Hypothalamus (tissue), 51 donors: ENCODE data around the gene ABCA13.

Source experiments
- DNase-seq, 51 donors: peaks; one replicate each; lab custom pipeline; 2025; lab: John Stamatoyannopoulos, UW

ABCA13 gene

DNA sequence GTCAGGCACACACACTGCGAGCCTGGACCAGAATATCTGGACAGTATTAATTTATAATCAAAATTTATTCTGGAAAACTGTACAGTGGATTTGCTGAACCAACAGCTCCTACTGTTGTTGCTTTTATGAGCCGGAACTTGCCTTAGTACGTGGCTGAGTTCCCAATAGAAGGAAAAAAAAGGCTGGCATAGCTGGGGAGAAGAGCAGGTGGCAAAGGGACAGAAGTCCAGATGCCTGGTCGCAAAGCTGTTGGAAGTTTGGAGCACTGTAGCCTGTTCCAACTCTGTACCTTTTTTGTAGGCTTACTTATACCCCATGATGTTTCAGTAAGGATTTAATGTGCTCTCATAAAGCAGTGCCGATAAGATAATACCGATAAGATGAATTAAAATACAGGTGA lies 333.8 kb downstream of the ABCA13 start:
- DNase-seq = no peak

DNA sequence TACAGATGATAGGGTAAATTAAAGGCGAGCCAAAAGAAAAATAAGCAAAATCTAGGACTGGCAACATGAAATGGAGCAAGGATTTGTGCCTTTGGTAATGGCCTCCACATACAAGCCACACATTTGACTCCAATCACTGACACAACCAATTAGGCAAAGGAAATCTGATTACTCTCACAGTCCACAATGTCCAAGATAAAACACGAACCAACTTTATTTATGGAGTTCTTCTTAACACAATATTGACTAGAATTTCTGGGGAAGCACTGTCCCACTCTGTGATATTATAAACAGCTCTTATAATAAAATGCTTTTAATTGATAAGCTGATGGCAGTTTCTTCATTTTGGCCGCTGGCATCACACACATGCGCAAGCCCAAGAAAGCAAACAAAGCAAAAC lies 334.2 kb downstream of the ABCA13 start:
- no peak for DNase-seq

DNA sequence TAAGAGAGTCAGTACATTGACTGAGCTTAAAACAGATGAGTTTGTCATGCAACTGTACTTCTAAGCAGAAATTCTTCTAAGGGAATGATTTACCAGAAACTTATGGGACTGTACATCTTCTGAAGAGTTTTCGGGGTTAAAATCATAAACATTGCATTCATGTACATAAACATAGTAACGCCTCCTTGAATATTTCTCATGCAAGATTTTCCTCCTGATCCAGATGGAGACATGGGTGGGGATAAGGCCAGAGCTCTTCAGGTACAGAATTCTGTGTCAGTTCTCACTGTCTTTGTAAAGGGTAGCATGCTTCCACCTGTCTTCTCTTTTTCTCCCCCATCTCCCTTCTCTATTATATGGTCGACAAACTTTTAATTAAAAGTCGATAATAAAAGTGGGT lies 335.3 kb downstream of the ABCA13 start:
- DNase-seq = no peak

DNA sequence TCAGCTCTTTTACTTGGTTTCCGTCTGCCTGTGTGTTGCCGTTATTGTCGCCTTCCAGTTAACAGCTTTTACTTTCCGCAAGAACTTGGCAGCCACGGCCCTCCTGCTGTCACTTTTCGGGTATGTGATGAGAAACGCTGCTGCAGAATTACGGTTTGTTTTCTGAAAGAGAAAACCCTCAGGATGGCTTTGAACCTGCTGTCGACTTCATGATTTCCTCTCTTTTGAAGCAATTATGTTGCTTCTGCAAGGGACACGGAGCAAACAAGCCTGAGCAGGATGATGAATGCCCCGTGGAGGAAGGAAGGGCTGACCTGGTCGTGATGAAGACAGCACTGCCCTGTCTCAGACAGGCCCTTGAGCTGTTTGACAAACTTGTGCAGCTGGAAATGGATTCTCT lies 339.8 kb downstream of the ABCA13 start:
- no peak for DNase-seq

DNA sequence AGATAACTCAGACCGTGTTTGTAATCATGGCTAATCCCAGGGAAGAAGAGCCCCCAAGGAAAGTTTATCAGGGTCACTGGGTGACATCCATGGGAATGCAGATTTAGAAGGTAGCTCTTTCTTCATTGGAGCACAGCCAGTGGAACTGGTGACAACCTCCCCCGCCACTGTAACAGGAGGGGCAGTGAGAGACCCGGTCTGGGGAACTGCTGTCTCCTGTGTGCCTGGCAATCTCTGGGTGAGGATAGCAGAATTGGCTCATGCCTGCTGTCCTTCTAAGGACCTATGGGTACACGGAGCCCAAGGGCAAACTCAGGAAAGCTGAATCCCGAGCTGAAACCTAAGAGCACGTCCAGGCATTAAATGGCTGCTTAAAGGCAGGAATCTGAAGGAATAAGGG lies 341.6 kb downstream of the ABCA13 start:
- DNase-seq = no peak

DNA sequence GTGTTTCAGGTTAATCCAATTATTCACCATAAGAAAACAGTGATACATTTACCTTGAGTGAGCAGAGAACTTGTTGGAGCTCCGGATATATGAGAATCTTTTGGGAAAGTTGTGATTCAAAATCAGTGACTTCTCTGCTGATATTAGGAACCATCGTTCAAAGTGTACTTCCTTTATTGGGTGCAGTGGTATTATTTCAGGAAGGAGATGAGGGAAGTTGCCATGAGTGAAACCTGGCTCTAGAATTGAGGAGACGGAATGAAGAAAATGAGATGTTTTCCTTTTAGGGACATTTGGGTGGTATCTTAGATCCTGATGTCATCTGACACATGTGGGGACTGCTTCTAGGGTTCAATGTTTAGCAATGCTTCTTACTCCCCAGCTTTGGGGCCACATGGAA lies 343.9 kb downstream of the ABCA13 start:
- DNase-seq = no peak

DNA sequence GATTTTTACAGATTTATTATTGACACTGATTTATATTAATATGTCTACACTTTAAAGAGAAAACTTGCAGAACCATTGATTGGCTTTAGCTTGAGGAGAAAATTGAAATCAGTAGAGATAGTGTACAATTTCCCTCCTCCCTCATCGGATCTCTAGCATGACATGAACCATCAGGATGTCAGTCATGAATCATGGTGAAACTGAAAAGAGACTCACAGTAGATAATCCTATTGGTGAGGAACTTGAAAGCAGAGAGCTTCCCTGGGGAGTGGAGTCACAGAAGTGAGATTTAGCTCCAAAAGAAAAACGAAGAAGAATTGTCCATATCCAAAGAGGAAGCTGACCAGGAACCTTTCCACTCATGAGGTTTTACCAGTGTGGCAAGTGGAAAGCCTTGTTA lies 346.8 kb downstream of the ABCA13 start:
- no peak for DNase-seq

DNA sequence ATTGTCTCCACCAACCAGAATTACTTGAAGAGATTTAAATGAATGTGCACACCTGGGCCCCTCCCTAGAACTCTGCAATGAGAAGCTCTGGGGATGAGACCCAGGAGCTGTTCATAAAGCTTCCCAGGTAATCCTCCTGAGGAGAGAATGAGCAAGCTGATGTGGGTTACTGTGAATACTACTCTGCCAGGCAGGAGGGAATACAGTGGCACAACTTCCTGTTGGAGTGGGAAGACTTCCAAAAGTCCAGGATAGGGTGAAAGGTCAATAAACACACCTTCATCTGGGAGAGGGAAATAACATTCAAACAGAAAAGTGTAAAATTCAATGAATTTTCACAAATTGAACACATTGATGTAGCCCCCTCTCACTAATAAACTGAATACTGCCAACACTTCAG lies 351.4 kb downstream of the ABCA13 start:
- no peak for DNase-seq

DNA sequence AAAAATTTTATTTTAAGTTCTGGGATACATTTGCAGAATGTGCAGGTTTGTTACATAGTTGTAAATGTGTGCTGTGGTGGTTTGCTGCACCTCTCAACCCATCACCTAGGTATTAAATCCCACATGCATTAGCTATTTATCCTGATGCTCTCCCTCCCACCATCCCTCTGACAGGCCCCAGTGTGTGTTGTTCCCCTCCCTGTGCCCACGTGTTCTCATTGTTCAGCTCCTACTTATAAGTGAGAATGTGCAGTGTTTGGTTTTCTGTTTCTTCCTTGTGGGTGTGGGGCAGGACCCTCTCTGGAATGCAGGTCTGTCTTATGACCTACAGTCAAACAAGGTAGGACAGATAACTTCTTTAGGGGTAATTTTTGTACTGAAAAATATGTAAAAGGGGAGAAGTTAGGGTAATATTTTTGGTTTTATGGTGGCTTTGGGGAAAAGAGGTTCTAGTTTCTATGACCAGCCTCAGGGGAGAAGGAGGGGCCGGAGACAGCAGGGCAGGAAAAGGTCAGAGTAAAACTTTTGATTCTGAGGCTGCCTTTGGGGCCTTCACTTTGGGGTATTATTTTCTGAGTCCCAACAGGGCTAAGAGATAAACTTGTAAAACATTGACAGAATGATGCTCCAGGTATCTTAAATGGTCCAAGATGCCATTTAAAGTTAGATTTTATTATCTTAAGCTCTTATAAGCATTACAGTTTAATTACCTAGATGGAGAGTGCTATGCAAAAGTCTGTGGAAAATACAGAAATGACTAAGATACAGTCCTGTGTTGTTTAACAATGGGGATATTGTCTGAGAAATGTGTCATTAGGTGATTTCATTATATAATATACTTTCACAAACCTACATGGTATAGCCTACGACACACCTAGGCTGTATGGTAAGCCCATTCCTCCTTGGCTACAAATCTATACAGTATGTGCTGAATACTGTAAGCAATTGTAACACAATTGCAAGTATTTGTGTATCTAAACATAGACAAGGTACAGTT lies 354.8 kb downstream of the ABCA13 start:
- no peak for DNase-seq

DNA sequence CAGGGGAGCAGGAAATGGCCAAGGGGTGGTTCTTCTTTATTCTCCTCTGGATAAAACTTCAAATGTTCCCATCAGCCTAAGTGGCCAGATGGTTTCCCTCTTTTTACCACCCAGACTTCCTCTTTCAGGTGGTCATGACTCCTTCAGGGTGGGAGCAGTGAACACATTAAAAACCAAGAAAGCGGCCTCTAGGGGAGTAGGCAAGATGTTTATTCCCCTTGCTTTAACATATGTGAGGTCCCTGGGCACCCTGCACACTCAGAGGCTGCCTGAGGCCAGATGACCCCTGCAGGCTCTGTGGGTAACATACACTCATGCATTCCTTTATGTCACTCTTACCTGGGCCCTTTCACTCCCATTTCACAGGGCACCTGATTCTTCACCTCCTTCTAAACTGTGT lies 357.4 kb downstream of the ABCA13 start:
- no peak for DNase-seq

DNA sequence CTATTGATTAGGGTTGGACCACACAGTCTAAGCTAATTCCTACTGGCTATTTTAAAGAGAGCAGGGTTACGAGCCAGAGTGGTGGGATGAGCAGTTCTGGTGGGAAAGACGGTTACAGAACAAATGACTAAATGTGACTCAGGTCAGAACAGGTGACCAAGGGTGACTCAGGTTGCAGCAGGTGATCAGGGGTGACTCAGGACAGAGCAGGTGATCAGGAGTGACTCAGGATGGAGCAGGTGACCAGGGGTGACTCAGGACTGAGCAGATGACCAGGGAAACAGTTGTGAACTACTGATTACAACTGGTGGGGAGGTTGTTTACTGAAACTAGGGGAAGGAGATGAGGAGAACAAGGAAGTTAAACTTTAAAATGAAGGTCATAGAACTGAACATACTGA lies 366.3 kb downstream of the ABCA13 start:
- no peak for DNase-seq

DNA sequence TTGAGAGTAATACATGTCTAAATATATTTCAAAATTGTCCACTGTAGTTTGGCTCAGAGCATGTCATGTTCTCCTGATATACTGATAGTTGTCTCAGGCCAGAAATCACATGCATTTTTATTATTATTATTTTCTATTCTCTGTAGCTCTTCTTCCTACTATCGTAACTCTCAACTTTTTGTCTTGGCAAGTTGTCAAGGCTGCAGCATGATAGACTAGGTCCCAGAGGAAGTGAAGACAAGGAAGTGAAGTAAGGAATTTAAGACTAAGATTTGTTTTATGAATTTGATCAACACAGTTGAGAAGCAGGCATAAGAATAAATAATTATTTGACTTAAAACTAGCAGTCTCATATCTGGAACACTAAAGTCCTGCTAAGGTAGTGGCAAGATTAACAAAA lies 369.5 kb downstream of the ABCA13 start:
- no peak for DNase-seq

DNA sequence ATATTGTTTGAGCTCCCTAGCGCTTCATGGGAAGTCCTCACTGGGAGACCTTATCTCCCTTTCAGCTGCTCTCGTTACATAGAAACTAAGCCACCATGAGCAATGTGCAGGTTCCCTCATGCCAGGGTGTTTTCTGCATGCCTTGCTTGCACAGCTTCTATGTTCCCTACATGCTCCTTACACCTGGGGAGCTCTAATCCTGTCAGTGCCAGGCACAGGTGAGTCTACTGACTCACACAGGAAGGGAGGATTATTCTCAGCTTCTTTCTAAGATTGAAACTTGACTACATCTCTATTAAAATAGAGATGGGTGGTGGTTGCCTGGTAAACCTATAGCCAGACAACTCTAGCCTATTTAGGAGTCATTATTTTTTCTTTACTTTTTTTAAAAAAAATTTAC lies 377.4 kb downstream of the ABCA13 start:
- no peak for DNase-seq

DNA sequence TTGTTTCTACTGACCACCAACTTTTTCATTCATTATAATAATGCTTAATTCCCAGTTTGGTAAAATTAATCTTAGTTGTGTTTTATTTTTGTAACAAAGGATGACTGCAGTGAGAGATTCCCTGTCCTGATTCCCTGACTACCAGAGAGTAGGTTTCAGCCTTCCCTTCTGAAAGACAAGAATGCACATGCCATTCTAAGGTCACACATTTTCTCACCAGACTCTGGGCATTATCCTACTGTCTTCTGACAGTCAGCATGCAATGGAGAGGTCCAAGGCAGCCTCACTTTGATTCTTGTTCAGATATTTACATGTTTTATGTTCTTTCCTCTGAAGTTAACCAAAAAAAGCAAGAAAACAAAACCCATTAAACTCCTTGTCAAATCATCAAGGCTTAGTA lies 380.4 kb downstream of the ABCA13 start:
- DNase-seq = no peak

DNA sequence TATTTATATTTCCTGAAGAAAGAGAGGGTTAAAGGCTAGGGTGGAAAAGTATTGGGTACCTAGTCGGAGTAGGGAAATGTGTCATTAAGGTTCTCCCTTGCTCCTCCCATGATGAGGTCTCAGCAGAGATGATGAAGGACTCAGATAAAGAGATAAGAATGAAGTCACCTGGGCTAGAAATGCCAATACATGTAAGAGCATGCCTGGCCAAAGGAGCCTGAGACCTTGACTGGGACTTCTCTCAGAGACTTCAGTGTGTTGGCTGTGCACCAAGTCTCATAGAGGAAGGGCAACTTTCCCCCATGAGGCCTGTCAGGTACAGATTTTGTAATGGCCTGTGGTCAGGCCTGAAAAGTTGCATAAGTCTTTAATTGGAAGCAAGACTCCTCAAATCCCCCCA lies 392.1 kb downstream of the ABCA13 start:
- DNase-seq = no peak

DNA sequence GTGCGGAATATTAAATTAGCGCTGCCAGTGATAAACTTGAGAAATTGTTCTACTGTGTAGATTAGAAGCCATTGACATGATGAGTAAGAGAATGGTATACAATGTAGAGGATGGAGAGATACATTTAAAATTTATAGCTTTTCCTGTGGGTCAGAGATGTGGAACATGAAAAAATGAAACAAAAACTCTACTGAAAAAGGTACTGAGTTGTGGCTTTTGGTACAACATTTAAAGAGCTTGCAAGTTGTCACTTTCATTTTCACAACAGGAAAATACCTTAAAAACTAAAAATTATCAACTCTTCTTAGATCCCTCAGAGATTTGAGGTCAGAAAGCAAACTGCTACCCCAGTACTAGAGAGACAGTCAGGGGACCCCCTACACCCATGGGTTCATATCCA lies 404.3 kb downstream of the ABCA13 start:
- DNase-seq = no peak

DNA sequence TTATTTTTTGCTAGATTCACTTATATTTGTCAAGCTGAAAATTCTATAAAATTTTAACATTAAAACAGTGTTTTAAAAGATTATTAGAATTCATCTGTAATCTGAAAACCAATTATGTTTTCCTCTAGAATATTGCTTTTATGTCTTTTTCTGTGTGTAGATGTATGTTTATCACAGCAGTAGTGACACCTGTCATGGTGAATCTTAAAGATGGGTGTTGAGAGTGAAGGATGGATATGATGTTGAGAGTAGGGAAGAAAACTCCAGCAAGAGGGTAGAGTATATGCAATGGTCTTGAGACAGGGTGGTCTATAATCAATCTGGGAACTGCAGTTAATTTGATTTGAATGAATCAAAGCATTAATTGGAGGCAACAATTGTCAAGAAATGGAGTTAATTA lies 416.2 kb downstream of the ABCA13 start:
- no peak for DNase-seq

DNA sequence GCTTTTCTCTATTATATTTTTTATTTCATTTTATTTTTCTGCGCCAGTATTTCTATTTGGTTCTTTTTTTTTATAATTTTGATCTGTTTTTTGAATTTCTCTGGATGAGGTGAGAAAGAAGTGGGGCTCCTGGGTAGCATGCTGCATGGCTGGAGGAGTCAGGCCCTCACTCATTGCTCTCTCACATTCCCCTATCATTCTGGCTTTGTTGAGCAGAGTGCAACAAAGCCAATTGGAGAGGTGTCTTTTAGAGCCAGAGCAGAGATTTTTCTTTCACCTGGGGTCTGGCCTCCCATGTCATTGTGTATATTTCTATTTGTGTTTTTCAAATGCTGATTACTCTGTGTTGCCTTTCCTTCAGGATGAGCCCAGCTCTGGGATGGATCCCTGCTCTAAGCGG lies 423.1 kb downstream of the ABCA13 start:
- DNase-seq = no peak

DNA sequence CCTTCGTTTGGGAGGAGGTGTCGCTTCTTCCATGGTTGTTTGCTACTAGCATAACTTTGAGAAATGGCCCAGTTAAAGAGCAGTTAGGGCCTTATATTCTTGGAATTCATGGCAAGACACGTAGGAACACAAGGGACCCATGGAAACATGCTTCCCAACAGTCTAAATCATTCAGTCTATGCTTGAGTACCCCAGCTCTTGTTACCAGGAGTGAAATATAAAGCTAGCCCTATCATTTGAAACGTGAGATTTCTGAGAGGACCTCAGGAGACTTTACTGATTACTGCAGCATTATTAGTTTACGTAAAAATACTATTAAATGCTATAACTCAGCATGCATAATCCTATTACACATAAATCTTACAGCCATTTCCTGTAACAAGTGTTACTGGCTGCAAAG lies 424.5 kb downstream of the ABCA13 start:
- DNase-seq = no peak

DNA sequence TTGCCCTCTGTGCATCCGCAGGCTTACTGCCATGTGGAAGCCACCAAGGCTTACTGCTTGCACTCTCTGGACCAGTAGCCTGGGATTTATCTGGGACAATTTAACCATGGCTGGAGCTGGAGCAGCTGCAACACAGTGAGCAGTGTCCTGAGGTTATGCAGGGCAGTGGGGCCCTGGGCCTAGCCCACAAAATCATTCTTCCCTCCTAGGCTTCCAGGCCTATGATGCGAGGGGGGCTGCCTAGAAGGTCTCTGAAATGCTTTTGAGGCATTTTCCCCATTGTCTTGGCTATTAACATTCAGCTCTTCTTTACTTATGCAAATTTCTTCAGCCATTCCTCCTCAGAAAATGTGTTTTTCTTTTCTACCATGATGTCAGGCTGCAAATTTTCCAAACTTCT lies 439.4 kb downstream of the ABCA13 start:
- no peak for DNase-seq

DNA sequence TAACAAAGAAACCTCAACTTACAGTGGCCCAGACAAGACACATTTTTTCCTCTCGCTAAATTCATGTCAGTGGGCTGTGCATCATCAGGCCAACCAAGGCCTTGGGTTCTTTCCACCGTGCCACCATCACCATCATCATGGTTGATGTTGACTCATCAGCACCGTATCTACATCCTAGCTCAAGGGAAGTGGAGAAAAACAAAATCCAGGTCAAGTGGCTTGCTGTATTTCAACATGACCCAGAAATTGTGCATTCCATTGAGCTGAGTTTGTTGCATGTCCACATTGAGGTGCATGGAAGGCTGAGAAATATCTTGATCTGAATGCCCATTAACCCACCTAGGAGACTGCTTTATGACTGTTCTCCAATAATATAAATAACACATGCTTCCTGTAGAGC lies 440.7 kb downstream of the ABCA13 start:
- no peak for DNase-seq

DNA sequence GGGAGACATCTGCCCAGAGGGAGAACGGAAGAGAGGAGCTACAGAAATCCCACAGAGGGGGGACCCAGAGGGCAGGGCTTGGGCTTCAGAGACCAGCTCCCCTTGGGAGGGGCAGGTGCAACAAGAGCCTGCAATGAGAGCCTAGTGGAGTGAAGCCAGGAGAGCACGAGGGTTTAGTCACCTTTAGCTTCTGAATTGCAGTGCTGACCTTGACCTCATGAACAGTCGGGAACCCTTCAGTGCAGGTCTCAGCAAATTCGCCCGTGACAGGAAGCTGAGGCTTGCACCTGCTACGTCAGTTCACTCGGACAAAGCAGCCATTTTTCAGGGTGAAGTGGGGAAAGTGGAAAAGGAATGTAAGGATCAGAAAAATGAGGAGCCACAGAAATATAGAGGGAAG lies 446.2 kb downstream of the ABCA13 start:
- DNase-seq = no peak

DNA sequence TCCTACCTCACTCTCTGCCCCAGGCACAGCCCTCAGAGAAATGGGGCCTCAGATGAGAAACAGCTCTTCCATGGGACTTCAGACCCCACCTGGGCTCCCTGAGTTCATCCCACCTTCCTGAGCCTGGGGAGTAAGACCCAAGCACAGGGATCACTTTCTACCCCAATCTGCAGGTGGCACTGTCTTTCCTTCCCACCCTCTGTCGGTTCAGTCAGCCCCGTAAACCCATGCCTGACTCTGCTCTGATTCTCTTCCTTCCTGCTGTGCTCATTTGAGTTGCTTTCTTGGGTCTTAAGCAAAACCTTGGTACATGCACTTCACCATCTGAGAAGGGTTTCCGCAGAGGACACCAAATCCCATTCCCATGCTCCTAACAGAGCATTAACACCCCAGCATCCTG lies 446.7 kb downstream of the ABCA13 start:
- no peak for DNase-seq
